HG02943 (cell line): ENCODE data around the gene RASSF3.
"Not testable (repeated sequence)": the region's sequence is repeated elsewhere in the genome, so short reads cannot be mapped to it uniquely, and the experiment has no call there.

Experiments
- ATAC-seq: cut with Tn5 transposase; IDR thresholded peaks from one replicate; pipeline ENCODE4 v1.9.1; 2021; ENCODE audit warnings: mild to moderate bottlenecking, low read depth, moderate library complexity; ENCODE audit not compliant: unreplicated experiment

RASSF3 gene

DNA sequence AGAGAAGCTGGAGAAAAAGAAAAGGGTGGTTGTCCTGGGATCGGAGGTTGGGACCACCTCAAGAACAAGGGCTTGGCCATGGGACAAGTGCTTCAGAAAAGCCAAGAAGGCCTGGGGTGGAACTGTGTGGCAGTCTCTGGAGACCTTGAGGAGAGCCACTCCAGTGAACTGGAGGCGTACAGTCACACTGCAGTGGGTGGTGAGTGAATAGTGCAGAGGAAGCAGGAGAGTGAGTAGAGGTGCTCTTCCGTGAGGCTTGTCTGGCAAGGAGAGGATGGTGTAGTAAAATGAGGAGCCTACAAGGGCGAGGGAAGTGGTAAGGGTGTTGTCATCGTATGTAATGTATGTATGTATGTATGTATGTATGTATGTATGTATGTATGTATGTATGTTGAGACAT is 20.9 kb downstream of the RASSF3 start:
- no peak for ATAC-seq

DNA sequence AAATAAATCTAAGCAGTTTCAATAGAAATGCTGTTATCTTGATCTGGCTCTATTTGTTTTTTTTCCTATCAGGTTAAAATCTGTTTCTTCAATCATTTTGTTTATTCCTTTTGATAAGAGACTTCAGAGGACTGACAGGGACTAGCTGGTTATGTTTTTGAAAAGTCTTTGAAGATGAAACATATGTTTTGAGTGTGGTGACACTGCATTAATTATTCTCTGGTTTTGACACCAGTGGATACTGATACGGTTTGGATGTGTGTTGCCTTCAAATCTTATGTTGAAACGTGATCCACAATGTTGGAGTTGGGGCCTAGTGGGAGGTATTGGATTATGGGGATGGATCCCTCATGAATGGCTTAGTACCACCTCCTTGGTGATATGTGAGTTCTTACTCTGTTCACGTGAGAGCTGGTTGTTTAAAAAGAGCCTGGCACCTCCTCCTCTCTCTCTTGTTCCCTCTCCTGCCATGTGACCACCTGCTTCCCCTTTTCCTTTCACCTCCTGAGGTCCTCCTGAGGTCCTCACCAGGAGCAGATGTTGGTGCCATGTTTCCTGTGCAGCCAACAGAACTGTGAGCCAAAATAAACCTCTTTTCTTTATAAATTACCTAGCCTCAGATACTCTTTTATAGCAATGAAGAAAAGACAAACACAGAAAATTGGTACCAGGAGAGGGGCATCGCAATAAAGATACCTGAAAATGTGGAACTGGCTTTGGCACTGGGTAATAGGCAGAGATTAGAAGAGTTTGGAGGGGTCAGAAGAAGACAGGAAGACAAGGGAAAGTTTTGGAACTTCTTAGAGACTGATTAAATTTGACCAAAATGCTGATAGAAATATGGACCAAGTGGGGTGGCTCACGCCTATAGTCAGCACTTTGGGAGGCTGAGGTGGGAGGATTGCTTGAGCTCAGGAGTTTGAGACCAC is 23.0 kb downstream of the RASSF3 start:
- ATAC-seq: no peak

DNA sequence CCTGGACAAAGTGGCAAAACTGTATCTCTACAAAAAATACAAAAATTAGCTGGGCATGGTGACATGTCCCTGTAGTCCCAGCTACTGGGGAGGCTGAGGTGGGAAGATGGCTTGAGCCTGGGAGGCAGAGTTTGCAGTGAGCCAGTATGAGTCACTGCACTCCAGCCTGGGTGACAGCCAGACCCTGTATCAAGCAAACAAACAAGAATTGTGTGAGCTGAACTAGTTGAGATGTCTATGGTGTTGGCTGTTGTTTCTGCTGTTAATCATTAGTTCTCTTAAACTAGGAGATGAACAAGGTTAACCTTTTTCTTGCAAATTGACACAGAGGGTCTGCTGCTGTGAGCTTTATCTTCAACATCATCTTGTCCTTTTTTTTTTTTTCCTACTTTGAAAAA is 23.6 kb downstream of the RASSF3 start:
- ATAC-seq: no peak

- ATAC-seq: no peak
These were observed 24.3 kb downstream of the RASSF3 start for GRCh38 chr12:64634508-64635092.

DNA sequence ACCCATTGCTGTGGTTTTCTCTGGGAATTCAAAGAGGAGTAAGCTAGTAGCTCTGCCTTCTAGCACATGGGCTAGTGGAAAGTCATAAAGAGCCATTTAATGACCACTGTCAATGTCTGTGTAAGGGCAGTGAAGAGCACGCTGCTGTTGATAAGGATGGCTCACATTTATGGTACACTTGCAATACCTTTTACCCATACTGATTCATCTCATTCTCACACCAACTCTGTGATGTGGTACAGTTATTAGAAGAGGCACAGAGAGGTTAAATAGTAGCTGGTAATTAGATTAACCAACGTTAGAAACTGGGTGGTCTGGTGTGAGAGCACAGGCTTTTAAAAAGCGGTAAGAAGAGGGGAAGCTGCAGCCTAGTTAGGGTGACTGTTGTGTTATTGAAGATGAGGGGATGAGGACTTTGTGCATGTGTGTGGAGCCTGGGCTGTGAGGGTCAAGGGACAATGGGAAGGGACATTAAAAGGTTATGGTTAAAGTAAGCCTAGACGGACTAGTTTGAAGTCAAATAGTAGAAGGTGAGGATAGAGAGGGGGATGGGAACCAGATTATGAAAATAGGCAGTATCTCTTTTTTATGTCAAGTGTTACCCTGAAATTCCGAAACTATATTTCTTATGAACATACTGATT is 25.2 kb downstream of the RASSF3 start:
- ATAC-seq: no peak

- ATAC-seq: no peak
These were observed 26.6 kb downstream of the RASSF3 start for GRCh38 chr12:64636856-64637255.

DNA sequence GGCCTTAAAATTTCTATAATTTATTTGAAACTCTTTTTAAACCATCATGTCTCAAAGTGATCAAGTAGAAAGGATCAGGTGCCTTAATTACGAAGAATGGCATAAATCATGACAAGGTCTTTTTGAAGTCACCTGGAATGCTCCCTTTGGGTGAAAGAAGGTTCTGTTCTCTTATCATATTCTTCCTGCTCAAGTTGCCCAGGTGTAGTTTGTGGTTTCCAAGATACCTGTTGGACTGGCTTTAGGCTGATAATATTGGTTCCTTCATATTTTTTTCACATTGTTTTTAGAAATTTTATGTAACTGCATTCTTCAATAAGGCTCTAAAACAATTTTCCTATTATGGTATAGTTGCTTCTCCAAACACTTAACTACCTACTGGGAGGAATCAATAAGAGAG is 29.2 kb downstream of the RASSF3 start:
- ATAC-seq: no peak

GRCh38 chr12:64646318-64646717 is 36.0 kb downstream of the RASSF3 start:
- no peak for ATAC-seq

DNA sequence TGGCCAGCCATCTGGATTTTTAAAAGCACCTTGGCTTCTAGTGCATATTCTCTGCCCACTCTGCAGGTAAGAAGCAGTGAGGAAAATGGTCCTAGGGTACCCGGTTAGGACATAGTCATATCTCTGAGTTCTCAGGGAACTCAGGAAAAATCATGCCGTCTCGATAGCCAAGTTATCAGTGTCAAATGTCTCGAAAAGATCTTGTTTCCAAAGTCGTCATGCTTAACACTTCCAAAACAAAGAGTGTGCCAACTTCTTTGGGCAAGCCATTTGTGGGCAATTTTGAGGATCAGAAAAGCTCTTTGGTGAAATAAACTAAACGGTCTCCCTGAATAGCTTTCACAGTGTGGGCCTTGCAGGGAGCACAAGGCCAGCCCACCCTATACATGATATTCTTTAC is 39.2 kb downstream of the RASSF3 start:
- no peak for ATAC-seq

- no peak for ATAC-seq
These were observed 40.5 kb downstream of the RASSF3 start for GRCh38 chr12:64650762-64651161.

- no peak for ATAC-seq
These were observed 42.1 kb downstream of the RASSF3 start for GRCh38 chr12:64652346-64652745.

DNA sequence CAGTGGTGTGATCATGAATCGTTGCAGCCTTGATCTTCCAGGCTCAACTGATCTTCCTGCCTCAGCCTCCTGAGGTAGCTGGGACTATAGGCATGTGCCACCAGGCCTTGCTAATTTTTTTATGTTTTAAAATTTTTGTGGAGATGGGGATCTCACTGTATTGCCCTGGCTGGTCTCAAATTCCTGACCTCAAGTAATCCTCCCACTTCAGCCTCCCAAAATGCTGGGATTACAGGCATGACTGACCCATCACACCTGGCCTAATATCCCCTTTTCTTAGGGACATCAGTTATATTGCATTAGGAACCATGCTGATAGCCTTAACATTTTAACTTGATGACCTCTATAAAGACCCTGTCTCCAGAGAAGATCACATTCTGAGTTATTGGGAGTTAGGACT is 42.8 kb downstream of the RASSF3 start:
- ATAC-seq: no peak

- not testable (repeated sequence) for ATAC-seq
These were observed 43.6 kb downstream of the RASSF3 start for GRCh38 chr12:64653907-64654306.

DNA sequence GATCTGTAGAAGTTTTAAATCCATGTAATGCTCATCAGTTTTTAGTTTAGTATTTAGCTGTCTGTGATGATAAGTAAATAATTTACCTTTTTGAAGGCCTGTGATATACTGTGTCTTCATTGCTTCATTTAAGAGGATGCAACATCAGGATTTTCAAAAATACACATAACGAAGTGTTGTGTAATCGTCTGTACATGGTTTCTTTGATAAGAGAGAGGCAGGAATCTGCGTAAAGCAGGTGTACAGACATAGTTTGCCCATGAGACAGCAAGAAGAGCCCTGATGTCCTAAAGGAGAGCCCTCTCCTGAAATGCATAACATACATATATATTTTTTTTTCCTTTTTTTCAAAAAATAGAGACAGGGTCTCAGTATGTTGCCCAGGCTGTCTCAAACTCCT is 44.8 kb downstream of the RASSF3 start:
- no peak for ATAC-seq

DNA sequence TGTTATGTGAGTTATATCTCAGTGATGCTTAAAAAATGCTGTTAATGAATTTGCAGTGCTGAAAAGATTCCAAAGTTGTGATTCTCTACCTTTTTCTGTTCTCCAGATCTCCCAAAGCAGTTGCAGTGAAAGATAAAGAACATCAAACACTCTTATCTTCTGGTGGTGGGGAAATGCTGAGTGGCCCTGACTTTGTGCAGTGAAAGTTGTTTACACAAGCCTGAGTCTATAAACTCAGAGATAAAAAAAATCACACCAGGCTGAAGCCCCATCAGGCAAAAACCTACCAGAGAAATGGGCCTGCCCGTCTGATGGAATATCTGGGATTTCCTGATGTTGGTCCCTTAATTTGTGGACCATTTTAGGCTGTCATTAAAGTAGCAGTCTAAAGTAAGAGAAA is 46.1 kb downstream of the RASSF3 start:
- ATAC-seq: no peak

DNA sequence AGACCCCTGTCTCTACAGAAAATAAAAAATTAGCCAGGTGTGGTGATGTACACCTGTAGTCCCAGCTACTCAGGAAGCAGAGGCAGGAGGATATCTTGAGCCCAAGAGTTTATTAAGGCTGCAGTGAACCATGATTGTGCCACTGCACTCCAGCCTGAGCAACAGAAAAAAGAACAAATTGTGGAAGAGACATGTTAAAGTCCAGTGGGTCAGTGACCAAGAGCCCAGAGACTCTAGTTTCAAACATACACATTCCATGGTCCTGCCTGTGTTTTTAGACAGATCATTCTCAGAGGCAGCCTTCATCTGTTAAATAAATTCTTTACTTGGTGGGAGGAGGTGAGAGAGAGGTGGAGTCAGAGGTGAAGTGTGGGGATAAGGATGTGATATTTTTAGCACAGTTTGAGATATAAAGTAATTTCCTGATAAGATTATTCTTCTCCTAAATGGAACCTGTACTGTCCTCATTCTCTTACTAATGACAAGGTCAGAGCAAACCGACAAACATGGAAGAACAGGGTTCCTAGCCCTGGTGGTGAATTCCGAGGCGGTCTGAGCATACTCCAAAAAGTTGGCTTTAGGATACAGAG is 48.7 kb downstream of the RASSF3 start:
- ATAC-seq: no peak

GRCh38 chr12:64660237-64661018 is 50.1 kb downstream of the RASSF3 start:
- ATAC-seq: peak; percentile 54

DNA sequence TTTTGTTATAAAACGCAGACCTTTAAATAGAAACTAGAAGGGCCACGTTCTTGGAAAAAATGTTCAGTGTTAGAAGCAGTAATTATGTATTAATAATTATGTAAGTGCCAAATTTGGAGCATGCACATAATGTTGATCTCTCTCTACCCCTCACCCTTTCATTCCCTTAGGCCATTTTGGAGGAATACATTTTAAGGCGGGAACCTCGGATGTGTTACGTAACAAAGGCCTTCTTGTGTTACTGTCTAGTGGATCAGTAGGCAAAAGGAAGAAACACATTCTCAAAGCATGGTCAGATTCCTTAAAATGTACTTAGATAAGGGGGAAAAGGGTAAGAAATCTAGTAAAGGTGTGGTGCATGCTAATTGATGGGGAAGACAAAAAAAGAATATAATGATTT is 52.7 kb downstream of the RASSF3 start:
- no peak for ATAC-seq

- ATAC-seq: peak; percentile 44
These were observed 55.2 kb downstream of the RASSF3 start for GRCh38 chr12:64665514-64665913.
